OCI-LY3 (cell line): ENCODE data around the gene SDF2L1.

Source experiments
- H2AFZ ChIP-seq: fragments of 200-600, 300-600 bp; shearing (Covaris generic); 2 replicates; pipeline ENCODE4 v1.6.0; 2014; ENCODE audit warnings: antibody characterized with exemption, low read depth, low read length
- H3K27ac ChIP-seq: fragments of 200-600, 300-600 bp; sonication (generic); 2 replicates; pipeline ENCODE4 v1.5.1; 2014; ENCODE audit warnings: mild to moderate bottlenecking, low read length, moderate library complexity, mixed read lengths
- H3K27me3 ChIP-seq: fragments of 200-600, 300-600 bp; sonication (generic); 2 replicates; pipeline ENCODE4 v1.6.1; 2014; ENCODE audit warnings: low read depth, low read length, mixed read lengths
- H3K36me3 ChIP-seq: fragments of 200-600, 300-600 bp; sonication (generic); replicated peaks from 2 replicates; pipeline ENCODE3; 2014; ENCODE audit warnings: low read depth, low read length, mixed read lengths
- H3K4me1 ChIP-seq: fragments of 300-600, 200-600 bp; sonication (generic); 2 replicates; pipeline ENCODE4 v1.6.1; 2014; ENCODE audit warnings: low read length, mixed read lengths
- H3K4me2 ChIP-seq: fragments of 200-600, 300-600 bp; sonication (generic); 2 replicates; pipeline ENCODE4 v1.6.1; 2014; ENCODE audit warnings: low read length, mixed read lengths
- H3K4me3 ChIP-seq: fragments of 300-600, 200-600 bp; sonication (generic); 2 replicates; pipeline ENCODE4 v1.5.1; 2014; ENCODE audit warnings: antibody characterized with exemption, mild to moderate bottlenecking, low read length, moderate library complexity
- H3K79me2 ChIP-seq: fragments of 300-600, 200-600 bp; shearing (Covaris generic); 2 replicates; pipeline ENCODE4 v1.6.1; 2014; ENCODE audit warnings: mild to moderate bottlenecking, low read length, mixed read lengths
- H3K9ac ChIP-seq: fragments of 300-600, 200-600 bp; shearing (Covaris generic); 2 replicates; pipeline ENCODE4 v1.6.0; 2014; ENCODE audit warnings: mild to moderate bottlenecking, low read length, moderate library complexity
- H3K9me3 ChIP-seq: fragments of 200-600, 300-600 bp; shearing (Covaris generic); 2 replicates; pipeline ENCODE4 v1.6.1; 2014; ENCODE audit warnings: low read length, mixed read lengths; ENCODE audit not compliant: insufficient read depth
- H4K20me1 ChIP-seq: fragments of 200-600, 300-600 bp; sonication (generic); 2 replicates; pipeline ENCODE4 v1.6.1; 2016; ENCODE audit warnings: low read length, mixed read lengths; ENCODE audit not compliant: insufficient read depth
- CTCF ChIP-seq: fragments of 200-600, 300-600 bp; sonication (generic); IDR thresholded peaks from 2 replicates; pipeline ENCODE4 v1.5.1; 2014; ENCODE audit warnings: antibody characterized with exemption, low read length, low read depth
- EZH2phosphoT487 ChIP-seq: fragments of 200-600 bp; shearing (Covaris generic); IDR thresholded peaks from 2 replicates; pipeline ENCODE4 v1.6.1; 2018; ENCODE audit warnings: antibody characterized with exemption, mixed run types, low read depth

SDF2L1 gene

DNA sequence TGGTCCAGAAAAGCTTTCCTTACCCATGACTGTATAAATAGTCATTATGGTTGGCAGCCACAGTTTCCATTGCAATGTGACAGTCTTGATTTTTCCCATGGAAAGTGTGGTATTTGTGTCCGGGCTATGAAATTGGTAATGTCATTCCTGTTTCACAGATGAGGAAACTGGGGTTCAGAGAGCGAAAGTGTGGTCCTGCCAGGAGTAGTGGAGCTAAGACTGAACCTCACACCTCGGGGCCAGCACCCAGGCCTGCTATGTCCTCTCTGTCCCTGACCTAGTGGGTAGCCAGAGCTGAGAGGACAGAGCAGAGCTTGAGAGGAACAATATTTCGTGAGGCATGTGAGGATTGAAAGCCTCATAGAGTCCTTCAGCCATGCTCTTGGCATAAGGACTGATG lies 11.1 kb upstream of the SDF2L1 start:
- TF ChIP-seq EZH2phosphoT487 (no peak), CTCF (no peak)
- Histone ChIP-seq H3K27me3 (no peaks in the 10 kb centered on the region), H3K79me2 (peaks cover 38% of the 10 kb centered on the region)

DNA sequence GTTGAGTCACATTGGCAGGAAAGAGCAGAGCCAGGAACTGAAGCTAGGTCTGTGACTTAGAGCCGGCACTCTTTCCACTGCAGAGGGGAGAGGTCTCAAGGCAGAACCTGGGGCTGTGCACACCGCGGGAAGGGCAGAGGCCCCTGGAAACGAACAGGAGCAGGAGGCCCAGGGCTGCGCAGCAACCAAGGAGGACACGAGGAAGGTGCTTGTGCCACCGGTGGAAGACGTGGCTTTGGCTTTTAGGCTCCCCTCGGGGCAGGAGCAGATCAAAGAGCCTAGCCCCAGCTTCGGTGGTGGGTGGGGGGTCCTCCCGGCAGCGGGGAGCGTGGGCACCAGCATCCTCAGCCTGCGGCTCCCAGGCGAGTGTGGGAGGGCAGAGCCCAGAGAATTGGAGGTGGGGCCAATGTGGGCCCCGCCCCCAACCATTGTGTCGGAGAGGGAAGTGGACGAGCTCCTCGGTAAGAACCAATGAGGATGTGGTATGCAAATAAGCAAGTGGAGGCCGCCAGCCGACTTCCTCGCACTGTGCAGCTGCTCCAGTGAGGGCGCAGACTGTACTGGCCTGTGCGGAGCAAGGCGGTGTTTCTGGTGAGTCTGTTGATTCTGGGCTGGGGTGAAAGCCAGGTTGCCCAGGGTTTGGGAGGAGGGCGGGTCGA lies 9.7 kb upstream of the SDF2L1 start, which contains the start of gene CCDC116:
Gene CCDC116 (plus strand): TSS at position 524 of the 659 bp plus-strand sequence. CDS start 422 bp downstream, outside the sequence.
- no peak within 1 kb of the TSS for H3K27ac ChIP-seq
- H3K4me3 ChIP-seq, result no peak within 1 kb of the TSS
- peaks cover 4% of the 10 kb centered on the region; the same call in 1 of the 2 replicates for H4K20me1 ChIP-seq
- no peak within 1 kb of the TSS for H3K4me2 ChIP-seq
- H3K27me3 ChIP-seq, result no peaks in the 10 kb centered on the region
- no peaks in the 10 kb centered on the region for H3K9me3 ChIP-seq
- H3K79me2 ChIP-seq, result peaks cover 25% of the 10 kb centered on the region
- peaks cover 11% of the 10 kb centered on the region for H3K4me1 ChIP-seq
- no peak within 1 kb of the TSS for H2AFZ ChIP-seq
- H3K36me3 ChIP-seq, result peaks cover 16% of the 10 kb centered on the region
- H3K9ac ChIP-seq, result no peak within 1 kb of the TSS
- TF ChIP-seq CTCF, result no peak
- no peak for TF ChIP-seq EZH2phosphoT487

More for the DNA sequence above, 11.1 kb upstream of the SDF2L1 start:
- Histone ChIP-seq H3K36me3 (peaks cover 26% of the 10 kb centered on the region), H4K20me1 (peaks cover 4% of the 10 kb centered on the region; the same call in 1 of the 2 replicates), H3K9ac (no peak overlapping the region), H2AFZ (no peak overlapping the region), H3K4me2 (no peak overlapping the region), H3K4me3 (no peak overlapping the region), H3K27ac (no peak overlapping the region), H3K4me1 (peaks cover 11% of the 10 kb centered on the region), H3K9me3 (no peaks in the 10 kb centered on the region)

DNA sequence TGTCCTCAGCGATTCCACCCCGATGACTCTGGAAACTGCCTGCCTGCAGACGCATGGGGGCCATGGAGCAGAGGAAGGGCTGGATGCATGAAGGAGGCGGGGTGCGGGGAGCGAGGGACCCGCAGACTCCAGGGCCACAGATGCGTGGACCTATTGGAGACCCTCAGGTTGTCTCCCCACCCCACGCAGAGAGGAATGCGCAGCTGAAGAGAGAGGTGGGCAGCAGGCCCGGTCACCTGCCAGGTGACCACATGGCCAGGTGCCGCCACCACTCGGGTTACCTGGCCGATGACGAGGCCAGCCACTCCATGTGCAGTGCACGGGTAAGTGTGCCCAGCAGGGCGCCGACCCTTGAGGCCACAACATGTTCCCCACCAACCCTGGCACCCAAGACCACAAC lies 9.2 kb upstream of the SDF2L1 start:
- Histone ChIP-seq H3K9me3 (no peaks in the 10 kb centered on the region), H3K79me2 (peaks cover 19% of the 10 kb centered on the region), H3K9ac (no peak overlapping the region), H3K4me3 (no peak overlapping the region), H2AFZ (no peak overlapping the region), H3K4me2 (no peak overlapping the region), H4K20me1 (peaks cover 4% of the 10 kb centered on the region; the same call in 1 of the 2 replicates), H3K36me3 (peaks cover 12% of the 10 kb centered on the region), H3K27me3 (no peaks in the 10 kb centered on the region), H3K4me1 (peaks cover 11% of the 10 kb centered on the region), H3K27ac (no peak overlapping the region)
- no peak for TF ChIP-seq CTCF
- no peak for TF ChIP-seq EZH2phosphoT487

- Histone ChIP-seq H2AFZ (no peak overlapping the region), H3K27me3 (no peaks in the 10 kb centered on the region), H3K4me3 (no peak overlapping the region), H3K9me3 (no peaks in the 10 kb centered on the region), H3K9ac (no peak overlapping the region), H3K79me2 (peaks cover 13% of the 10 kb centered on the region), H3K27ac (no peak overlapping the region), H3K36me3 (peaks cover 7% of the 10 kb centered on the region), H4K20me1 (no peaks in the 10 kb centered on the region), H3K4me1 (peaks cover 7% of the 10 kb centered on the region), H3K4me2 (no peak overlapping the region)
- TF ChIP-seq EZH2phosphoT487 (no peak), CTCF (no peak)
These were observed 8.6 kb upstream of the SDF2L1 start for GRCh38 chr22:21633481-21633880.
